ENCODE results near the gene CEP63.

DNA sequence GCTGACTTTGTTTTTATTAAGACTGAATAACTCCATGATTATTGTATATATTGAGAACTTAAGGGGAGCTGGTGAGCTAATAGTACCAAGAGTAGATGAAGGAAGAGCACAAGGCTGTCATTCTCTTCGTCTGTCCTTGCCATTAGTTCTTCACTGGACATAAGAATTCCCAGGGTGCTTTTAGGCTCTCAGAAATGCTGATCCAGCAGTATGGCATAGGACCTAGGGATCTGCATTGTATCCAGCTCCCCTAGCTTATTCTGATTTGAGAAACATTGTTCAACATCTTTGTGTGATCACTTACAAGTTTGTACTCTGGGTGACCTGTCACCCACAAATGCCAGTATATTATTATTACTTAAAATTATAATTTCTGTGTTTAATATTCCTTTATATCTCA is 47.6 kb downstream of the CEP63 start:
- TF ChIP-seq POLR2A (IDR thresholded peaks at IDR 0.05; ENCODE audit: extremely low read depth, insufficient read length) = no peak
- TF ChIP-seq, protein P1, sequence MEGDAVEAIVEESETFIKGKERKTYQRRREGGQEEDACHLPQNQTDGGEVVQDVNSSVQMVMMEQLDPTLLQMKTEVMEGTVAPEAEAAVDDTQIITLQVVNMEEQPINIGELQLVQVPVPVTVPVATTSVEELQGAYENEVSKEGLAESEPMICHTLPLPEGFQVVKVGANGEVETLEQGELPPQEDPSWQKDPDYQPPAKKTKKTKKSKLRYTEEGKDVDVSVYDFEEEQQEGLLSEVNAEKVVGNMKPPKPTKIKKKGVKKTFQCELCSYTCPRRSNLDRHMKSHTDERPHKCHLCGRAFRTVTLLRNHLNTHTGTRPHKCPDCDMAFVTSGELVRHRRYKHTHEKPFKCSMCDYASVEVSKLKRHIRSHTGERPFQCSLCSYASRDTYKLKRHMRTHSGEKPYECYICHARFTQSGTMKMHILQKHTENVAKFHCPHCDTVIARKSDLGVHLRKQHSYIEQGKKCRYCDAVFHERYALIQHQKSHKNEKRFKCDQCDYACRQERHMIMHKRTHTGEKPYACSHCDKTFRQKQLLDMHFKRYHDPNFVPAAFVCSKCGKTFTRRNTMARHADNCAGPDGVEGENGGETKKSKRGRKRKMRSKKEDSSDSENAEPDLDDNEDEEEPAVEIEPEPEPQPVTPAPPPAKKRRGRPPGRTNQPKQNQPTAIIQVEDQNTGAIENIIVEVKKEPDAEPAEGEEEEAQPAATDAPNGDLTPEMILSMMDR (IDR thresholded peaks at IDR 0.05; ENCODE audit: low read depth, low read length) = no peak
- TF ChIP-seq, protein P2, sequence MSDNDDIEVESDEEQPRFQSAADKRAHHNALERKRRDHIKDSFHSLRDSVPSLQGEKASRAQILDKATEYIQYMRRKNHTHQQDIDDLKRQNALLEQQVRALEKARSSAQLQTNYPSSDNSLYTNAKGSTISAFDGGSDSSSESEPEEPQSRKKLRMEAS (IDR thresholded peaks at IDR 0.05; ENCODE audit: low read depth, low read length) = no peak

Data from NB4 (cell line).